GM19452 (cell line): ENCODE results near the gene TMEM88.
"Not testable (repeated sequence)": the region's sequence is repeated elsewhere in the genome, so short reads cannot be mapped to it uniquely, and the experiment has no call there.

Experiments
- ATAC-seq: cut with Tn5 transposase; IDR thresholded peaks from one replicate; pipeline ENCODE4 v1.9.1; 2021; ENCODE audit not compliant: unreplicated experiment

TMEM88 gene

DNA sequence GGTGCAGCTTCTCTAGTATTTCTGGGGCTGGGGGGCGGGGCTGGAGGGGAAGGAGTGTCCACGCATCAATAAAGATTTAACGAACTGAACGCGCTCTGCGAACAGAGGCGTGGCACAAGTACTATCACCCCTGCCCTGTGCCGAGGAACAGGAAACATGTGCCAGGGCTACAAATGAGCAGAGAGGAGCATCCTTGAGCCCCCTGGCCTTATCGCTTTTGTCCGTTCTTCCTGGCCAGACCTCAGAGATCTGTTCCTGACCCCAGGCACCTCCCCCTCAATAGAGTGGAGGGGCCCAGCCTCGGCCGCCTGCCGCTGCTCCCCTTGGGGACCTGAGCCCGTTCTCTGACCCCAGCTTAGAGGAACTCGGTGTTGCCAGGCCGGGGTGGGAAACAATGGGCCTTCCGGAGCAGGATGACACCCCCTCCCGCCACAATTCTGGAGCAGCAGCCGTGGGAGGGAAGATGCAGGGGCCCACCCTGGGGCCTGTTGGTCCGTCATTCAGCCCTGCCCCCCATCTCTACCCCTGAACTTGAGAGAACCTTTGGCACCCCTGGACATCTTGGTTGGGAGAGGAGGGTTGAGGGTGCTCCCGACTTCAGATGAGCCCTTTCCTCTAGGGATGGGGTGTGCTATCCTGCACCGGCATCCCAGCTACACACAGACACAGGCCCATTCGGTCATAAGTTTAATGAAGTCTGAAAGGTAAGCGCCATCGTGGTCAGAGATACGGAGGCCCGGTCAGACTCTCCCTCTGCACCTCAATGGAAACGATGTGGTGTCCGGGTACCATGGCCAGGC, 1.3 kb downstream of the TMEM88 start:
- ATAC-seq, result no peak

GRCh38 chr17:7856811-7857712, 2.2 kb downstream of the TMEM88 start, which contains the start of gene NAA38:
NAA38 (minus strand) TSS chr17:7857559; CDS start chr17:7857463, 96 bp downstream.
- ATAC-seq, result peak; percentile 70

DNA sequence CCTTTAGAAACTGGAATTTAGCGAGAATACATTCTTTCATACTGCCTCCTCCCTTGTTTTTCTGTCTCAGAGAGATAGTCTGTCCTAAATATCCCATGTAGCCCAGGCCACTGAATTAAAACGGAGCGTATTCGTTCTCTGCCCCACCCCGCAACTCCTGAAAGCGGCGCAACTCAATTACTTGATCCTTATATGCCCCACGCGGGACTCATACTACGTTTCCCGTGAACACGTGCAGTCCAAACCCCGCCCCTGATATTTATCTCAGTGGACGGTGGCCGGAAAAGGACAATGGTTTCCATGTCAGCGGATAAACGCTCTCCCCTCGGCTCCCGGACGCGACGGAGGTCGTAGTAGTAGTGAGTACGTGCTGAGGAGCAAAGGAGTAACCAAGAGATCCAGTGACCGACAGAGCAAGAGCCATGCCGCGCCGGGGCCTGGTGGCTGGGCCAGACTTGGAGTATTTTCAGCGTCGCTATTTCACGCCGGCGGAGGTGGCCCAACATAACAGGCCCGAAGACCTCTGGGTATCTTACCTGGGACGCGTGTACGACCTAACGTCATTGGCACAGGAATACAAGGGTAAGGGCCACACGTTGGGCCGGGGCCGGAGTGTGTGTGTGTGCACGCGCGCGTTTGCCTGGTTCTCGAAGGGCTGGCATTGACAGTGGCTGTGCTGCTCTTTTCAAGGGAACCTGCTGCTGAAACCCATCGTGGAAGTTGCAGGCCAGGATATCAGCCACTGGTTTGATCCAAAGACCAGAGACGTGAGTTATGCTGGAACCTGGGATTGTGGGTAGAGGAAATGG, 3.1 kb downstream of the TMEM88 start, which contains the start of gene CYB5D1:
CYB5D1 (plus strand) TSS at position 291 of the 809 bp plus-strand sequence; CDS start at position 423, 132 bp downstream.
- peak; percentile 41 for ATAC-seq

DNA sequence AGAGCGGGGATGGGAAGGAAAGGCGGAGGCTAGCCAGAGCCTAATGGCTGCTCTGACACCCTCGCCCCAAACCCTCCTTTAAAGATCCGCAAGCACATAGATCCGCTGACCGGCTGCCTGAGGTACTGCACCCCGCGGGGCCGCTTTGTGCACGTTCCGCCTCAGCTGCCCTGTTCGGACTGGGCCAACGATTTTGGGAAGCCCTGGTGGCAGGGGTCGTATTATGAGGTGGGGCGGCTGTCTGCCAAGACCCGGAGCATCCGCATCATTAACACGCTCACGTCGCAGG, 3.6 kb downstream of the TMEM88 start:
- no peak for ATAC-seq

- ATAC-seq, result no peak
These were observed 4.2 kb downstream of the TMEM88 start for GRCh38 chr17:7859028-7859427.

DNA sequence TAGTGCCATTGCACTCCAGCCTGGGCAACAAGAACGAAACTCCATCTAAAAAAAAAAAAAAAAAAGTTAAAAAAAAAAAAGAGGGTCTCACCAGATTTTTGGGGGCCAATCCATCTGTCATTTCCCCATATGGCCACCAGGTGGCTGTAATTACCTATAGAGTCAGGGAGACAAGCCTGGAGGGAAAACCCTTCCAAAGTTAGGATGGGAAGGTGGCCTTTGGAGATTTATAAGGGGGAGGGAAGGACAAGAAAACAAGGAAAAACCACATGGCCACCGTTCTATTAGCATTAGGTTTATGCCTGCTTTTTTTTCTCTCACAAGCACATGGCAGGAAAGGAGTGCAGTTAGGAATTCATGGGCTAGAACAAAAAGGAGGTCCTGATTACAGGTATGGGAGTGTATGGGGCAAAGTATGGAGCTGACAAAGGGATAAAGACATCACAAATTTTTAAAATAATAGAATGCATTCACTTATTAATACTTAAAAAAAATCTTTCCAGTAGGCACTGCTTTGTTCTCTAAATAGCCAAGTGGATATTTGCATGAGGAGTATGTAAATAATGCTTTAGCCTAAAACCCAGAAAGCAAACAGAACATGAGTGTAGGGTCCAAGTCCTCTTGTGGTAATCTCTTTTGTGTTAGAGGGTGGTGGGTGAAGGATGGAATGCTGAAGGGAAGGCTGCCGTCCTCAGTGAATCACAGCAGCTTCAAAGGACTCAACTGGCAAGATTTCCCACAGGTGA, 8.0 kb downstream of the TMEM88 start:
- no peak for ATAC-seq

- not testable (repeated sequence) for ATAC-seq
These were observed 9.5 kb downstream of the TMEM88 start for GRCh38 chr17:7864384-7864783.

- no peak for ATAC-seq
These were observed 10.3 kb downstream of the TMEM88 start for GRCh38 chr17:7864995-7865650.

- ATAC-seq, result no peak
These were observed 13.0 kb downstream of the TMEM88 start for GRCh38 chr17:7867881-7868329.

DNA sequence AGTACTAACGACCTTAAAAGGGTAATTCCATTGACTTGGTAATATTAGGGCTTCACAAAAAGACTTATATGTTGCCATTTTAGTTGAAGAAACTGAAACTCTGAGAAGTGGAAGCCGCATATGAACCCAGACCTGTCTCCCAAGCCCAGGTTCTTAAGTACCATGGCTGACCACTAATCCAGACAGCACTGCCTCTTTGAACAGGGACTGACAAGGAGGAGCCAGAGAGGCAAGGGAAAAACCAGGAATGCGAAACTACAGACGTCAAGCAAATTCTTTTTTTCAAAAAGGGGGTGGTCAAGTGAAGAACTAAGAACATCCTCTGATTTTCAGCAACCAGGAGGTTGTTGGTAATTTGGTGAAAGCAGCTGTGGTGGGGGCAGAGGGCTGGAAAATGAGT, 18.2 kb downstream of the TMEM88 start:
- ATAC-seq, result no peak

DNA sequence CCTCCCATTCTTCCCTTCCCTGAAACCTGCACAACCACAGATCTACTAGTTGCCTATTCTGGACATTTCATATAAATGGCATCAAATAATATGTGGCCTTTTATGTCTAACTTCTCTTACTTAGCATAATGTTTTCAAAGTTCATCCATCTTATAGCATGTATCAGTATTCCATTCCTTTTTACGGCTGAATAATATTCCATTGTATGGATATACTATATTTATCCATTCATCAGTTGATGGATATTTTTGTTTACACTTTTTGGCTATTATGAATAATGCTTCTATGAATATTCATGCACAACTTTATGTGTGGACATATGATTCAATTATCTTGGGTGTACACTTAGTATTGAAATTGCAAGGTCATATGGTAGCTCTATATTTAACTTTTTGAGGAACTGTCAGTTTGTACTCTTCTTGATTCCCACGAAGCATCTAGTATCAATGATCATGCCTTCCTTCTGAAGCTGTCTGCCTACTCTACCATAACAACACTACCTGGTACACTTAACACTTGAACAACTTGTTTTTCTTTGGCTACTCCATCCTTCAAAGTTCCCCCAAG, 21.0 kb downstream of the TMEM88 start:
- ATAC-seq, result no peak

GRCh38 chr17:7878234-7878633, 23.4 kb downstream of the TMEM88 start:
- ATAC-seq, result no peak

DNA sequence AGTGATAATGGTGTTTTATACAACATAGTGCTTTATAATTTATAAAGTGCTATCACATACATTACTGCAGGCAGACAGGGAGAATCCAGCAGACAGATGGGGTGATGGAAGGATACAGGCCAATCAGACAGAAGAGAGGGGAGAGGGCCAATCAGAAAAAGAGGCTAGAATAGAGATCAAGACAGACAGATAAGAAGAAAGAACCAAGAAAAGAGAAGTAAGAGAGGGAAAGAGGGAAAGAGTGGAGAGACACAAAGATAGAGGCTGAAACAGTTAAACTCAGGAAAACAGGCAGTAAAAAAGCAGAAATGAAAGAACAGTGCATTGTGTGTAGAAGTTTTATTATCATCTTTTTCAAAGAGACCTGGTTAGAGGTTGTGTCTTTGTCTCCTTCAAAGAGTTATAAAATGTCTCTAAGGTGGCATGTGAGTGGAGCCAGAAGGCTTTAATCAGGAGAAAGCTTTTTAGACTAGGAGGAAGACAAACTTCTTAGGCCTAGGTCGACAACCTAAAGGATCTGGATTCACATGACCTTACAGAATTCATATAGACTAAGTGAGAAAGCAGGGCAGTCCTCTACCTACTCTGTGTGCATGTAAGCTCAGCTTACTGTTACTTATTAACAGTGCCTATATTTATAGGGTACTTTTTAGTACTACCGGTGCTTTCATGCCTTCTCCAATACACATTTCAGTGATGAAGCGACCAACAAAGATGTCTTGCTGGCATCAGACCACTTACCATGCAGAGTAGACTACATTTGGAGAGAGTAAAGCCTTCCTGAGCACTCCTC, 25.4 kb downstream of the TMEM88 start:
- ATAC-seq, result no peak

DNA sequence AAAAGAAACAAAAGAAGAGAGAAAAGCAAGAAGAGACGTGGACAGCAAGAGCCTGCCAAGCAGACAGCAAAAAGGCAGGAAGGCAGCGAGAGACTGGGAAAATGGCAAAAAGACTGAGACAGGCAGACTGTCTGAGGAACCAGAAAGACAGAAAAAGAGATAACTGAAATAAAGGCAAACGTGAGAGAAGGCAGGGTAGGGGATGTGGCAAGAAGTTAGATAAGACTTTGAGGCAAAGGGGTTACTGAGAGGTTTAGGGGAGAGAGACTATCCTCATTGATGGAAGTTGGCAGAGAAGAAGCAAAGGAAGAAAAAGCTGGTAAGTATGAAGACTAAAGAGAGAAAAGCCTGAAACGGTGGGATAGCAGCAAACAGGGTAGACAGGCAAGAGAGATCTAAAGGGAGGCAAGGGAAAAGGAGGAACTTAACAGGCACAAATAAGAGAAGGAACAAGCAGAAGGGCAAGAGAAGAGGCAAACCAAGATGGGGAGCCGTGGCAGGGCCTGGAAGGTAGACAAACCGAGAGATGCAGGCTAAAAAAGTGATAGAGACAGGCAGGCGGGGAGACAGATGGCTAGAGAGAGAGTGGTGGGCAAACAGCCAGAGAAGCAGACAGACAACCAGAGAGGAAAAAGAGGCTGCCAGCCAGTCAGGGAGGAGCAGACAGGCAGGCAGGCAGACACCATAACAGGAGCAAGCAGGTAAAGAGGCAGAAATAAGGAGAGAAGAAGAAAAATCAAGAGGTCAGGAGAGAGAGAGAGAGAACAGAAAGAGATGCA, 26.6 kb downstream of the TMEM88 start:
- ATAC-seq, result no peak

GRCh38 chr17:7882068-7882467, 27.2 kb downstream of the TMEM88 start:
- no peak for ATAC-seq

DNA sequence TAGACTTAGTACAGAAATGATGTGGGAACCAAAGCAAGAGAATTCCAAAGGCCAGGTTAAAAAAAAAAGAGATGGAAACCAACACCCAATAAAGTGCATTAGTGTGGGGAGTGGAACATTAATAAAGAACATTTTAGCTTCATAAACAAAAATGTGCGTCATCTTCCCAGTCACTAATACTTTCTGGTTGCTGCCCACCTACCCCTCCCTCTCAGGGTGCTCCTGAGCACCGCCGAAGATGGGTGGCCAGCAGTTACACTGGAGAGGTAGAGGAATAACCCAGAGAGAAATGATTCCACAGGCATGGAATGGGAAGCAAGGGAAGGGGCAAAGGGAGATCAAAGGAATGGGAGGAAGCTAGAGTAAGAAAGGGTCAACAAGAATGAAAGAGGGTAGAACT, 27.8 kb downstream of the TMEM88 start:
- no peak for ATAC-seq

- ATAC-seq, result no peak
These were observed 29.0 kb downstream of the TMEM88 start for GRCh38 chr17:7883781-7884386.
